ENCODE results near the gene CNIH2. TPM values are rescaled to one million over a fixed set of nuclear protein-coding genes. Genes with fewer than 3 reads are reported as not detected.

The CNIH2 gene
- total and polyA plus RNA-seq, 2 of the 13 experiments (the other 11 are each of a cell fraction or from before 2014, with no cell fraction given), result 0.60 to 0.69 TPM

DNA sequence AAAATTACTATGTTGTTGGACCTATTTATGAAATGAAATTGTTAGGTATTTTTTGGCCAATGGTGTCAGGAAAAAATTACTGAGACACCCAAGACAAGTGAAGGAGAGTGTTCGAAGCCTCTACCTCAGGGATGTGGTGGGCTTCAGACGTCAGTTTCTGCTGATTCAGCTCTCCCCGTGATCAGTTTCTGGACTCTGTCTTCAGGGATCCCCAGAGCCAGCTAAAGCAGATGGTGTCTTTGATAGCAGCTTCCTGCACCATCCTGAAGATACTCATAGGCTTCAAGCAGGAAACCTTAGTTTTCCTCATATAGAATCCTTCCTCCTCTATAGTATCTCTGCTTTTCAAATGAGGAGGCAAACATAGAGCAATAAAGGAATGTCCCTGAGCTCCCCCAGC, 31.5 kb downstream of the CNIH2 start:
- Histone ChIP-seq H3K79me2 (ENCODE audit: insufficient read depth, low read length) (no peaks in the 10 kb centered on the region), H3K36me3 (replicated peaks in 1 of 2; ENCODE audit: control insufficient read depth in 1 of 2, insufficient read depth in 2 of 2, low read length in 2 of 2) (no peaks in the 10 kb centered on the region), H4K20me1 (ENCODE audit: insufficient read depth, low read length) (no peaks in the 10 kb centered on the region), H3K27ac (ENCODE audit: extremely low read length, insufficient read depth, low read length) (no peak overlapping the region), H3K4me2 (ENCODE audit: low read depth, low read length) (no peak overlapping the region), H3K9me3 (ENCODE audit: low read length) (no peaks in the 10 kb centered on the region), H2AFZ (ENCODE audit: low read length) (no peak overlapping the region), H3K27me3 (ENCODE audit: control insufficient read depth in 1 of 2, insufficient read depth in 2 of 2, low read length in 2 of 2) (peaks cover 1 to 9% of the 10 kb centered on the region in 2 experiments; a peak in 1 of 5 replicates), H3K9ac (ENCODE audit: insufficient read depth, low read depth, low read length) (no peak overlapping the region), H3K4me1 (ENCODE audit: insufficient read depth, low read length) (peaks cover 34% of the 10 kb centered on the region), H3K4me3 (replicated peaks in 1 of 3; ENCODE audit: insufficient read depth in 1 of 3, low read depth in 2 of 3, low read length in 3 of 3) (no peak overlapping the region)
- intact Hi-C loops (cut with micrococcal nuclease; ENCODE audit: unreplicated experiment) (no loop called here), in situ Hi-C loops (cut with HindIII; ENCODE audit: extremely low pct_ligation_motif_present, low pct_unique_long_range_greater_than_20kb) (no loop called here)
- WGBS (ENCODE audit: low lambda C conversion rate), result 18% methylated on average over 3 of the region's 3 CpGs
- no peak for DNase-seq (ENCODE audit: low spot score)
- ChIA-PET CTCF (ENCODE audit: low intra/inter-chr PET ratio, low total read pairs) (interaction anchor here (0.8 kb wide), 1 partner anchor 21 kb away, joined by 3 read pairs; the partner anchor contains the start of gene YIF1A), POLR2A (interaction anchor here (1.2 to 5.2 kb wide), 2 partner anchors 9 to 22 kb away, joined by 4 to 121 read pairs; partner anchors contain the start of gene YIF1A)
- BruUV-seq (replicated peaks), result no TSS peak
- no peak for ATAC-seq
- no peak for FAIRE-seq
- TF ChIP-seq CREM (IDR thresholded peaks at IDR 0.05) (no peak), CREM (CRISPR knock-in tag; IDR thresholded peaks at IDR 0.05) (no peak), ZC3H13 (CRISPR knock-in tag; IDR thresholded peaks at IDR 0.05) (no peak), ZNF24 (IDR thresholded peaks at IDR 0.05) (no peak), STAG1 (CRISPR knock-in tag; IDR thresholded peaks at IDR 0.05) (no peak), ZNF564 (CRISPR knock-in tag; IDR thresholded peaks at IDR 0.05) (no peak), MAFK (conservative IDR thresholded peaks at IDR 0.05 in 1 of 2, IDR thresholded peaks at IDR 0.05 in 1 of 2; ENCODE audit: low read length in 2 of 2) (peak; percentile 70 to 87), MEIS2 (CRISPR knock-in tag; IDR thresholded peaks at IDR 0.05) (no peak), ZNF800 (CRISPR knock-in tag; IDR thresholded peaks at IDR 0.05) (no peak), MAFF (IDR thresholded peaks at IDR 0.05; ENCODE audit: low read depth, low read length) (peak; percentile 78)
- TF ChIP-seq, protein P1, sequence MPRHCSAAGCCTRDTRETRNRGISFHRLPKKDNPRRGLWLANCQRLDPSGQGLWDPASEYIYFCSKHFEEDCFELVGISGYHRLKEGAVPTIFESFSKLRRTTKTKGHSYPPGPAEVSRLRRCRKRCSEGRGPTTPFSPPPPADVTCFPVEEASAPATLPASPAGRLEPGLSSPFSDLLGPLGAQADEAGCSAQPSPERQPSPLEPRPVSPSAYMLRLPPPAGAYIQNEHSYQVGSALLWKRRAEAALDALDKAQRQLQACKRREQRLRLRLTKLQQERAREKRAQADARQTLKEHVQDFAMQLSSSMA (CRISPR knock-in tag; IDR thresholded peaks at IDR 0.05), result no peak

Data from HepG2 (cell line).